T-helper 1 cell (primary cell): ENCODE measurements around the gene PPOX.

Source experiments
- DNase-seq, 5 donors: peaks; one replicate each; pipeline ENCODE4 v3.0.0-alpha.2; 2012 to 2020

Gene PPOX

DNA sequence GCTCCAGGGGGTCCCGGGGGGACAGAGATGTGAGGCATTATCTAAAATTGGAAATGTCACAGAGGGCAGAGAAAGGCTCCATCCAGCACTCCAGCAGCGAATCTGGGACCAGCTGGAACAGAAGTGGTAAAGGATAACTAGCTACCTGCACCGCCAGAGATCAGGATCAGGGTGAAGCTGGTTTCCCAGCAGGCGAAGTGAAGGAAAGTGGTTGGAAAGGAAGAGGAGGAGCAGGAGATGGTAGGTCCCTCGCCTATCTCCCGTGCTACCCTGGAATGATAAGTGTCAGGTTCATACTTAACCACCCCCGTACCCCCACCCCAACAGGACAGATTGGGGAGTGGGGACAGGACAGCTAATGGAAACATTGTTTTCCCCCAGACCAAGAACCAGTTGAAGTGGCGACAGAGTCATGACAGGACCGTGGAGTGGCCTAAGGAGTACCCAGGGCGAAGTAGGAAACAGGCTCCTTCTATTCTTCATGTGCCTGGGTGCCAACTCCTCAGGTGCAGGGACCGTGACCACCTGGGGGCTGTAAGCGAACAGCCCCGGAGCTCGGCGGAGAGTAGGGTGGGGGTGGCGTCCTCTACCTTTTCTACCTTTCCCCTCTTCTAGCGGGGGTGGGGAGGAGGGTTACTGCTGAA is 10.4 kb downstream of the PPOX start:
- DNase-seq = no peak

- DNase-seq = peak; percentile 80 to 90 (median 87)
Measured at GRCh38 chr1:161177112-161177935, 11.1 kb downstream of the PPOX start, which contains the start of gene B4GALT3. B4GALT3 (minus strand) TSS chr1:161177507; CDS start chr1:161176060, 1,447 bp downstream.

DNA sequence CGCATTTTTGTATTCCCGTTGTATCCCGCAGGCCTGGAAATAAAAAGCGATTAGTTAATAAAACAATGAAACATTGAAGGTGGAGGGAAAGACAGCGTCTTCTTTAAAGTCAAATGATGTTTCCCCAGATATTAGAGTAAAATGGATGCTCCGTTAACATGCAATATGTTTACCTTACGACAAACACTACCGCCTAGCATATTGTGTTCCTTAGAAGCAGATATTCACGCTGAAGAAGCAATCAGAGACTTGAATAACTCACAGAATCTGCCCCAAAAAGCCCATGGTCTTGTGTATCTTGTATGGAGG is 11.7 kb downstream of the PPOX start:
- no peak for DNase-seq

GRCh38 chr1:161179698-161180097 is 13.5 kb downstream of the PPOX start:
- DNase-seq = no peak

- DNase-seq = peak in 1 of 5 donors; percentile 41
Measured at GRCh38 chr1:161180639-161181038, 14.4 kb downstream of the PPOX start.

- peak in 2 of 5 donors; percentile 19 to 91 for DNase-seq
Measured at GRCh38 chr1:161182214-161182613, 16.0 kb downstream of the PPOX start.

- peak; percentile 50 to 94 (median 69) for DNase-seq
Measured at GRCh38 chr1:161185282-161185682, 19.1 kb downstream of the PPOX start.

DNA sequence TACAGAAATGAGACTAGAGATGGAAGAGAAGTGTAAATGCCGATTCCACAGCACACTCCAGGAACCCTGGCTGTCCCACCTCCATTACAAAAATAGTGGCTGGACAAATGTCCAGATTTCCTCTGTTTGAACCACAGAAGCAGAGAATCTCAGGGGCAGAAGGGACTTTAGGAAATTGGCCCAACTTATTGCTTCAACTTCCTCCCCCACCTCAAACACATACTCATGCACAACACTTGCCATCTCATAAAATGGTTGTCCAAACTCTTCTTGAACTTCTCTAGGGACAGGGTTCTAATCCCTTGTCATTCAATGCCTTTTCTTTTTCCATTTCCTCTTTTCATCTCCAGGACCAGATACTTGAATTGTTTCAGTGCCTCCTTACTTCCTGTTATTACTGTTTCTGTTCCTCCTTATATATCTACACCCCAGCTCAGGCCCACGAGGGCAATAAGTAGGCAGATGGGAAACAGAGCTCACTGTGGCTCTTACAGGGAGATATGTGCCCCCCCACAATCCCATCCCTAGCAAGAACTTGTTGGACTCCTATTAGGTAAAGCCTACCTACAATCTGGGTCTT is 19.6 kb downstream of the PPOX start:
- DNase-seq = no peak

DNA sequence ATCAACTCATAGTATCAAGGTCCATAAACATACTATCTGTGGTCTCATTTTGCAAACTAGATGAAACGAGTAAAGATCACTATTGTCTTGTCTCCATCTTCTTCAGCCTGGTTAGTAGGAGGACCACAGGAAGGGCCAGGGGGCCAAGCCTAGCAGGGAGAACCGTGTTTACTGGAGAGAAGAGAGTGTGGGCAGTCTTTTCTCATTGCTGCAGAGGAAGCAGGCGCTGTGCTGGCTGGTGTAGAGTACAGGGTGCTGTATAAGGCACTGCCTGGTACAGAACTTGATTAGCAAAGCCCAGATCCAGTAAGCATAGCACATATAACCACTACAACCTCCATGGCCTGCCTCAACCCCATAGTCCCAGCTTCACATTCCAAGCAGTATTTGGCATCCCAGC is 21.1 kb downstream of the PPOX start:
- DNase-seq = no peak

- DNase-seq = no peak
Measured at GRCh38 chr1:161188381-161188780, 22.2 kb downstream of the PPOX start.

DNA sequence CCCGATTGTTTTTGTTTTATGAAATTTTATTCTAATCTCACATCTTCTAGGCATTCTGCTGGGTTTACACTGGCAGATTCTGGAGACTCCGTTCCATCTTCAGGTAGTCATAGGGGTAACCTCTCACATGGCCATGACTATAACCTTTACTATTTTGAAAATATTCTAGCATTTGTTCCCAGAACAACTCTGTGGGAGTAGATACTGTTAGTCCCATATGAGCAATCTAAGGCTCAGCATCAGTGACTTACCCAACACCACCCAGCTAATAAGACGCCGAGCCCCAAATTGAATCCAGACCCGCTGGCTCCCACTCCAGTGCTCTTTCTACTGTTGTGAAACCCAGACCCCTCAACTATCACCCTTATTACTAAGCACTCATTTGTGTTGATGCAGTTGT is 22.8 kb downstream of the PPOX start:
- DNase-seq = no peak

- no peak for DNase-seq
Measured at GRCh38 chr1:161190962-161191521, 24.8 kb downstream of the PPOX start.

- DNase-seq = no peak
Measured at GRCh38 chr1:161191971-161192370, 25.7 kb downstream of the PPOX start.

DNA sequence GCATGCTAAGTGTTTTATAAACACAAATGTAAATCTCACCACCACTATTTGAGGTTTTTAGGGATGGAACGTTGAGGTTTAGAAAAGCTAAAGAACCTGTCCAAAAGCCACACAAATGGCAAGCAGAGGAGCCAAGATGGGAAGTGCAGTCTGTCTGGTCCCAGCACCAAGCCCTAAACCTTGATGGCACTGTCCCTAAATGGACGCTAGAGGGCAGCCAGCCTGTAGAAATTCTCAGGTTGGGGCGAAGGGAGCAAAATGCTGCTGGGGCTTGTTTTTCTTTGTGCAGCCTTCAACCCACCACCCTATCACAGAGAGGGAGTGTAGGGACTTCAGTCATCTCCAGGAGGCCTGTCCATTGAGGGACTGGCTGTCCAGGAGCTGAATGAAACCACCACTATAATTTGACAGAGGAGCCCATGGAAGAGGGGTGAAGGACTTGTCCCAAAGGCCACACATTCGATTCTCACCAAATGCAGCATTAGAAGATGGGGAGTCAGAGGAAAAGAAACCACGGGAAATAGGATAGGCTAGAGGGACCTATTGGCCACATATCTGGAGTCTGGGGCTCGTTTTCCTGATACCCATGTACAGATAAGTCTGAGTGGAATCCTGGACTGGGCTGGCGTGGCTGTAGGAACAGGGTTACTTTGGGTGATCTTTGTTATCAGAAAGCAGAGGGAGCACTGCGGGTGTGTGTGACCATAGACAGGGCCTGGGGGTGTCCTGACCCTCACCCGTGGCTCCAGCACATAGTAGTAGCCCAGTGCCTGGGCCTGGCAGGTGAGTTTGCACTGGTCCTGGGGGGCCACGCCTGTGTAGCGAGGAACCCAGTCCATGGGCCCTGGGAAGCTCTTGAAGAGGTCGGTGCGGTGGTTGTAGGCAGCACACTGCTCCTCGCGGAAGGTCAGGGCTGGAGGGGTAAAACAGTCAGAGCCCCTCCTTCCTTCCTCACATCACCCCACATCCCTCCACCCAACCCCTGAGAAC is 26.5 kb downstream of the PPOX start:
- peak; percentile 30 to 79 (median 47) for DNase-seq

DNA sequence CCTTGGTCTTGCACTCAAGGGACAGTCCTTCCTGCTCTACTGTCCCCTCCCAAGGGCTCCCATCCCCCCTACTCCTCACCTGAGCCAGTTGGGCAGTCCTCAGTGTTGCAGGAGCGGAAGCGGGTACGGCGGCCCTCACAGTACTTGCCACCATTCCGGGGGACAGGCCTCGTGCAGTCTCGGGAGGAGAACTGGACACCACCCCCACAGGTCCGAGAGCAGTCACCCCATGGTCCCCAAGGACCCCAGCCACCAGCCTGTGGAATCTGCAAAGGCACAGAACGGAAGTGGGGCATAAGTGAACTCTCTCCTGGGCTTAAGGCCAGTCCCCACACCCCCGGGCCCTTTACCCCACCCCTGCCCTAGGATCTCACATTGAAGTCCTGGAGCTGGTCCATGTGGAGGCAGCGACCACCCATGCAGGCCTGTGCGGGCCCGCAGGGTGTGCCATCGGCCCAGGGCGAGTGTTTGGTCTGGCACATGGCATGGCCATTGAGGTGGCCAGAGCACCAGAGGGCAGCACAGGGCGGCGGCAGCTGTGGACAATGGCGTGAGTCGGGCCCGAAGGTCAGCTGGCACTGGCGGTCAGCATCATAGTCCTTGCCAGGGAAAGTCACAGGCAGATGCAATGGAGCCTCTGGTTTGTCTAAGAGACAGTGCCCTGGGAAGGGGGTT is 27.5 kb downstream of the PPOX start:
- DNase-seq = no peak

GRCh38 chr1:161195171-161195570 is 28.9 kb downstream of the PPOX start:
- no peak for DNase-seq

GRCh38 chr1:161196111-161196510 is 29.9 kb downstream of the PPOX start:
- no peak for DNase-seq

DNA sequence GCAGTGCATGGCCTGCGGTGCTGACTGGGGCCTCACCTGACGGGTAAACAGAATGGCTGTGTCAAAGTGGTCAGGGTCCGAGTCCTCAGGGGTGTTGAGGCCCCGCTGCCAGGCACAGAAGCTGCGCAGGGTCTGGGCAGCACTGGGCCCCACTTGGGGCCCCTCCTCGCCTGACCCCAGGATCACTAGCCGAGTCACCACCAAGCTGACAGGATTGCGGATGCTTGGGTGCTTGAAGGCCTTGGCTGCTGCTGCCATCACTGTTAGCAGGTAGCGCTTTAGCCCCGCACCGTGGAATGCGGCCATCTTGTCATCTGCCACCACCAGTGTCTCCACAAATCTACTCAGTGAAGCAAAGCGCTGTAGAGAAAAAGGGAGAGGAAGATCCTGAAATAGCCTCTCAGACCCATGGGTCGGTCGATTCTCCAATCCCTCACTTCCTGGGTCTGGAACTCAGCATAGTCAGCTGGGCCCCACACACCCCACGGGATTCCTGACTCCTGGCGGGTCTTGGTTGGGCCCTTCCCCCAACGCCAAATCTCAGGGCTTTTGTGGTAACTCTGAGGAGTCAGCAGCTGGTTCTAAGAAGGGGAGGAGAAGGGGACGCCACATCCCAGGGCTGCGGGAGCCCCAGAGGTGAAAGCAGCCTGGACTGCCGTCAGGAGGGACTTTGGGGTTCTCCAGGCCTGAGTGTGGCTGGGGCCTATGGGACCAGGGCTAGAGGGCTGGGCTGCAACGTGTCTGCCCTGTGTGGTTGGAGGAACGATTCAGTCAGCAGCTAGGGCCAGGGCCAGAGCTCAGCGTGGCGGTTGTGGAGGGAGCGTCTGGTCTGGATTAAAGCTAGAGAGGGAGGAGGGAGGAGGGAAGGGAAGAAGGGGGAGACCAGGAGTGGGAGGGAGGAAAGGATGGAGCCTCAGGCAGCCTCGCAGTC is 30.6 kb downstream of the PPOX start:
- no peak for DNase-seq

- no peak for DNase-seq
Measured at GRCh38 chr1:161197560-161198193, 31.5 kb downstream of the PPOX start.
